Esophagus muscularis mucosa (tissue), 4 donors: ENCODE data around the gene EVX2. TPM values are rescaled to one million over a fixed set of nuclear protein-coding genes. Genes with fewer than 3 reads are reported as not detected.

Experiments used
- DNase-seq: peaks from one replicate; pipeline ENCODE4 v3.0.0-alpha.2; 2017; ENCODE audit errors: extremely low spot score
- H3K27ac ChIP-seq, 4 donors: fragments of 200-600 bp; sonication (generic); replicated peaks in 1 of 4; 1 replicate in 3 of 4; 2 replicates in 1 of 4; pipeline ENCODE4 v1.5.1; 2016 to 2019; ENCODE audit warnings: mild to moderate bottlenecking in 1 of 4
- H3K27me3 ChIP-seq, 4 donors: fragments of 200-600 bp; sonication (generic); one replicate each; pipeline versions ENCODE4 v1.5.1 to v1.6.0; 2016 to 2019
- H3K36me3 ChIP-seq, 4 donors: fragments of 200-600 bp; sonication (generic); one replicate each; pipeline ENCODE4 v1.5.1; 2016 to 2019
- H3K4me1 ChIP-seq, 4 donors: fragments of 200-600 bp; sonication (generic); one replicate each; pipeline ENCODE4 v1.5.1; 2016 to 2019
- H3K4me3 ChIP-seq, 4 donors: fragments of 200-600 bp; sonication (generic); 1 replicate in 2 of 4; 2 replicates in 2 of 4; pipeline ENCODE4 v1.5.1; 2016 to 2019; ENCODE audit warnings: mild to moderate bottlenecking in 4 of 4, moderate library complexity in 1 of 4
- H3K9me3 ChIP-seq, 4 donors: fragments of 200-600 bp; sonication (generic); 1 replicate in 3 of 4; 2 replicates in 1 of 4; pipeline ENCODE4 v1.5.1; 2016 to 2019
- CTCF ChIP-seq, 3 experiments: fragments of 200-600 bp in 2 of 3; fragments of 450-650 bp in 1 of 3; sonication (generic) in 2 of 3; IDR thresholded peaks; one replicate each; pipeline ENCODE4 v1.5.1; 2017 to 2019; ENCODE audit warnings: antibody characterized with exemption in 3 of 3, mild to moderate bottlenecking in 2 of 3, moderate library complexity in 1 of 3
- EP300 ChIP-seq: sonication (generic); formaldehyde crosslinking; IDR thresholded peaks from one replicate; pipeline ENCODE4 v1.6.1; 2017; ENCODE audit warnings: antibody characterized with exemption
- POLR2A ChIP-seq: fragments of 450-650 bp; IDR thresholded peaks from one replicate; pipeline ENCODE4 v1.6.1; 2017; ENCODE audit warnings: antibody characterized with exemption, moderate library complexity, mild to moderate bottlenecking, low read depth
- POLR2AphosphoS5 ChIP-seq, 2 donors: sonication (generic); formaldehyde crosslinking; IDR thresholded peaks; one replicate each; pipeline ENCODE4 v1.6.1; 2017; ENCODE audit warnings: antibody characterized with exemption in 2 of 2
- WGBS: methylation state at CpG from one replicate; pipeline ENCODE4 v1.1.5; 2018; 5-methylcytosine and 5-hydroxymethylcytosine counted together
- intact Hi-C: fragments of 100-400 bp; cut with DNase I; formaldehyde crosslinking; loops from one replicate; pipeline ENCODE4 v1.15.1; 2023
- total RNA-seq, 4 donors: library from RNA; depleted of rRNA; stranded (reverse); fragments of >200 nt; gene quantifications; one replicate each; pipeline versions ENCODE4 v1.1.0 to v1.2.1, GENCODE V29; 2016

The EVX2 gene
- total RNA-seq, 4 donors from 2014 or later = 0.11 TPM; not detected in 3

GRCh38 chr2:176117823-176118371 is 34.1 kb upstream of the EVX2 start:
- DNase-seq = no peak
- TF ChIP-seq POLR2AphosphoS5 (IDR thresholded peaks at IDR 0.05) (no peak), CTCF (IDR thresholded peaks at IDR 0.05) (no peak), POLR2A (no peak), EP300 (no peak)
- Histone ChIP-seq H3K9me3 (no peaks in the 10 kb centered on the region), H3K4me1 (peaks cover 15 to 31% (median 22%) of the 10 kb centered on the region in 4 donors), H3K27ac (no peak overlapping the region), H3K27me3 (peaks cover 10 to 100% (median 93%) of the 10 kb centered on the region in 4 donors), H3K36me3 (no peaks in the 10 kb centered on the region), H3K4me3 (no peak overlapping the region)
- 6% methylated on average over 11 of the region's 11 CpGs for WGBS
- intact Hi-C loops = no loop called here

- H3K36me3 ChIP-seq = no peaks in the 10 kb centered on the region
- H3K4me3 ChIP-seq = no peak overlapping the region
- H3K27me3 ChIP-seq = peaks cover 5 to 100% (median 93%) of the 10 kb centered on the region in 4 donors
- intact Hi-C loops = no loop called here
- no peak for DNase-seq
- TF ChIP-seq CTCF (IDR thresholded peaks at IDR 0.05) (no peak), POLR2AphosphoS5 (IDR thresholded peaks at IDR 0.05) (no peak), POLR2A (no peak), EP300 (no peak)
- H3K27ac ChIP-seq = no peak overlapping the region
- H3K4me1 ChIP-seq = peaks cover 9 to 29% (median 16%) of the 10 kb centered on the region in 4 donors
- H3K9me3 ChIP-seq = no peaks in the 10 kb centered on the region
- 17% methylated on average over 32 of the region's 40 CpGs for WGBS
Measured at GRCh38 chr2:176117162-176117822, 33.5 kb upstream of the EVX2 start.

- no peak within 1 kb of the TSS for H3K27ac ChIP-seq
- WGBS = 4% methylated on average over 59 of the region's 66 CpGs
- peaks cover 5 to 100% (median 92%) of the 10 kb centered on the region in 4 donors for H3K27me3 ChIP-seq
- no peaks in the 10 kb centered on the region for H3K36me3 ChIP-seq
- intact Hi-C loops = no loop called here
- no peak for DNase-seq
- peaks cover 5 to 24% (median 14%) of the 10 kb centered on the region in 4 donors for H3K4me1 ChIP-seq
- no peaks in the 10 kb centered on the region for H3K9me3 ChIP-seq
- H3K4me3 ChIP-seq = peak within 1 kb of the TSS in 2 of 4 donors; percentile 6 to 8
- TF ChIP-seq CTCF (IDR thresholded peaks at IDR 0.05) (no peak), POLR2AphosphoS5 (IDR thresholded peaks at IDR 0.05) (no peak), POLR2A (no peak), EP300 (no peak)
Measured at GRCh38 chr2:176115883-176116813, 32.4 kb upstream of the EVX2 start, which contains the start of gene HOXD10. HOXD10 (plus strand) TSS chr2:176116778; CDS start chr2:176116834, 56 bp downstream.

GRCh38 chr2:176114930-176115625 is 31.3 kb upstream of the EVX2 start:
- Histone ChIP-seq H3K4me3 (no peak overlapping the region), H3K9me3 (no peaks in the 10 kb centered on the region), H3K27me3 (peaks cover 5 to 100% (median 93%) of the 10 kb centered on the region in 4 donors), H3K27ac (no peak overlapping the region), H3K36me3 (no peaks in the 10 kb centered on the region), H3K4me1 (peaks cover 5 to 23% (median 15%) of the 10 kb centered on the region in 4 donors)
- 30% methylated on average over 15 of the region's 16 CpGs for WGBS
- no peak for DNase-seq
- TF ChIP-seq POLR2A (no peak), POLR2AphosphoS5 (IDR thresholded peaks at IDR 0.05) (no peak), CTCF (IDR thresholded peaks at IDR 0.05) (no peak), EP300 (no peak)
- intact Hi-C loops = no loop called here
